ENCODE measurements around the gene OPTC. TPM values are rescaled to one million over a fixed set of nuclear protein-coding genes. Genes with fewer than 3 reads are reported as not detected.

The OPTC gene
- total and polyA plus RNA-seq, 8 donors: not detected

GRCh38 chr1:203519053-203519840, 25.3 kb downstream of the OPTC start:
- TF ChIP-seq CTCF (IDR thresholded peaks at IDR 0.05) (no peak), POLR2AphosphoS5 (IDR thresholded peaks at IDR 0.05) (peak in 2 of 3 donors; percentile 66 to 85)
- no peaks in the 10 kb centered on the region for H3K36me3 ChIP-seq
- peaks cover 12 to 56% (median 34%) of the 10 kb centered on the region in 4 donors for H3K4me1 ChIP-seq
- peak overlapping the region in 1 of 5 donors; percentile 42 for H3K27ac ChIP-seq
- DNase-seq: peak; percentile 73 to 89
- WGBS, 5 donors: 74 to 83% (median 77%) methylated on average over 10 of the region's 10 CpGs
- no peaks in the 10 kb centered on the region for H3K27me3 ChIP-seq
- no peak overlapping the region for H3K4me3 ChIP-seq
- no peaks in the 10 kb centered on the region for H3K9me3 ChIP-seq
- intact Hi-C loops (cut with DNase I; ENCODE audit: low total_unique reads): no loop called here

- TF ChIP-seq CTCF (IDR thresholded peaks at IDR 0.05) (no peak), POLR2AphosphoS5 (IDR thresholded peaks at IDR 0.05) (no peak), EP300 (IDR thresholded peaks at IDR 0.05) (no peak), POLR2A (IDR thresholded peaks at IDR 0.05) (no peak)
- peak overlapping the region in 1 of 5 donors; percentile 42 for H3K27ac ChIP-seq
- no peaks in the 10 kb centered on the region for H3K36me3 ChIP-seq
- DNase-seq: no peak
- intact Hi-C loops (cut with DNase I; ENCODE audit: low total_unique reads): no loop called here
- no peaks in the 10 kb centered on the region for H3K27me3 ChIP-seq
- WGBS, 5 donors: 80 to 94% (median 91%) methylated on average over 6 of the region's 6 CpGs
- H3K9me3 ChIP-seq: no peaks in the 10 kb centered on the region
- peaks cover 12 to 55% (median 34%) of the 10 kb centered on the region in 4 donors for H3K4me1 ChIP-seq
- no peak overlapping the region for H3K4me3 ChIP-seq
These were observed 25.9 kb downstream of the OPTC start for GRCh38 chr1:203519896-203520295.

GRCh38 chr1:203520315-203520714, 26.4 kb downstream of the OPTC start:
- TF ChIP-seq POLR2AphosphoS5 (IDR thresholded peaks at IDR 0.05): no peak
- Histone ChIP-seq H3K4me1 (peaks cover 12 to 59% (median 34%) of the 10 kb centered on the region in 4 donors), H3K27ac (no peak overlapping the region), H3K27me3 (no peaks in the 10 kb centered on the region), H3K4me3 (no peak overlapping the region), H3K9me3 (no peaks in the 10 kb centered on the region), H3K36me3 (no peaks in the 10 kb centered on the region)
- no peak for DNase-seq
- 54 to 88% (median 84%) methylated on average over 5 of the region's 5 CpGs for WGBS, 5 donors
- intact Hi-C loops (cut with DNase I; ENCODE audit: low total_unique reads): no loop called here

- intact Hi-C loops (cut with DNase I; ENCODE audit: low total_unique reads): no loop called here
- H3K4me1 ChIP-seq: peaks cover 12 to 67% (median 35%) of the 10 kb centered on the region in 4 donors
- no peaks in the 10 kb centered on the region for H3K9me3 ChIP-seq
- TF ChIP-seq EP300 (IDR thresholded peaks at IDR 0.05): no peak
- peak in 1 of 3 donors; percentile 8 for TF ChIP-seq POLR2AphosphoS5 (IDR thresholded peaks at IDR 0.05)
- no peaks in the 10 kb centered on the region for H3K27me3 ChIP-seq
- WGBS, 5 donors: 71 to 83% (median 75%) methylated on average over 9 to 10 of the region's 10 CpGs
- H3K36me3 ChIP-seq: no peaks in the 10 kb centered on the region
- H3K4me3 ChIP-seq: no peak overlapping the region
- peak overlapping the region in 2 of 5 donors; percentile 12 to 27 for H3K27ac ChIP-seq
- DNase-seq: peak; percentile 56 to 61
These were observed 27.3 kb downstream of the OPTC start for GRCh38 chr1:203521074-203521794.

GRCh38 chr1:203521812-203522211, 27.9 kb downstream of the OPTC start:
- intact Hi-C loops (cut with DNase I; ENCODE audit: low total_unique reads): no loop called here
- WGBS, 5 donors: 70 to 88% (median 75%) methylated on average over 5 of the region's 5 CpGs
- peak overlapping the region in 2 of 5 donors; percentile 12 to 27 for H3K27ac ChIP-seq

More at GRCh38 chr1:203521812-203522211, 27.9 kb downstream of the OPTC start:
- H3K27me3 ChIP-seq: no peaks in the 10 kb centered on the region
- DNase-seq: no peak
- no peaks in the 10 kb centered on the region for H3K9me3 ChIP-seq
- no peak overlapping the region for H3K4me3 ChIP-seq
- peaks cover 12 to 70% (median 38%) of the 10 kb centered on the region in 4 donors for H3K4me1 ChIP-seq
- no peaks in the 10 kb centered on the region for H3K36me3 ChIP-seq
- TF ChIP-seq EP300 (IDR thresholded peaks at IDR 0.05): no peak
- no peak for TF ChIP-seq POLR2A (IDR thresholded peaks at IDR 0.05)
- TF ChIP-seq CTCF (IDR thresholded peaks at IDR 0.05): no peak
- TF ChIP-seq POLR2AphosphoS5 (IDR thresholded peaks at IDR 0.05): no peak

All from stomach (tissue), 9 donors.